Measurements from ENCODE around the gene DCST1.
A peak's percentile ranks its signal among the peaks of the same experiment; 100 is the strongest.

DCST1 gene

DNA sequence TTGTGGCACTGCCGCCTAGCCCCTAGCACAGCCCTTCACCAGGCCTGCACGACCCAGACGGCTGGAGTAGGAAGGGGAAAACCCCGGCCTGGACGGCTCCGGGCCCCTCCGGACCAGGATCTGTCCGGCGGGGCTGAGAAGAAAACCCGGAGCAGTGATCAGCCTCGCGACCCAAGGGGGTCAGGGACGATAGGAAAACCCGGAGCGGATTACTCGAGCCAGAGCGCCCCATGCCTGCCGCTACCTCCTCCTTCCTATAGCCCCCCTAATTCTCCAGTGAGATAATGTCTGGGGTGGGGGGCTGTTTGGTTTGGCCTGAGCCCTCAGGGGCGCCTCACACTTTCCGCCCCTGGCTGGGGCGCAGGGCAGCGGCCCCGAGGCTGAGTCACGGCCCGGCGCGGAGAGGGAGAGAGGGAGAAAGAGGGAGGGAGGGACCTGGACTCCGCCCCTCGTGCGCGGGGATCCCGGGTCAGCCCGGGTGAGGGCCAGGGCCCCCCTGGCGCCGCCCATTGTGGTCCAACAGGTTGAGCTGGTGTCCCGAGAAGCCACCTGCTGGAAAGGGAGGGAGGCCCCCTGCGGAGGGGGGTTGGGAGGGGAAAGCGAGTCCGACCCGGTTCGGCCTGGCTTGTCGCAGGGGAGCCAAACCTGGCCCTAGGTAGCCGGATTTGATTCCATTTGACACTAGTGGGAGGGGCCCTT lies 32.7 kb upstream of the DCST1 start:
- peak; percentile 48 to 67 for DNase-seq (ENCODE audit: low read depth in 2 of 2)

- DNase-seq (ENCODE audit: low read depth in 2 of 2) = no peak
Measured at GRCh38 chr1:155001425-155001674, 32.3 kb upstream of the DCST1 start.

- DNase-seq (ENCODE audit: low read depth in 2 of 2) = peak; percentile 93 to 97
Measured at GRCh38 chr1:155001675-155002463, 31.8 kb upstream of the DCST1 start.

DNA sequence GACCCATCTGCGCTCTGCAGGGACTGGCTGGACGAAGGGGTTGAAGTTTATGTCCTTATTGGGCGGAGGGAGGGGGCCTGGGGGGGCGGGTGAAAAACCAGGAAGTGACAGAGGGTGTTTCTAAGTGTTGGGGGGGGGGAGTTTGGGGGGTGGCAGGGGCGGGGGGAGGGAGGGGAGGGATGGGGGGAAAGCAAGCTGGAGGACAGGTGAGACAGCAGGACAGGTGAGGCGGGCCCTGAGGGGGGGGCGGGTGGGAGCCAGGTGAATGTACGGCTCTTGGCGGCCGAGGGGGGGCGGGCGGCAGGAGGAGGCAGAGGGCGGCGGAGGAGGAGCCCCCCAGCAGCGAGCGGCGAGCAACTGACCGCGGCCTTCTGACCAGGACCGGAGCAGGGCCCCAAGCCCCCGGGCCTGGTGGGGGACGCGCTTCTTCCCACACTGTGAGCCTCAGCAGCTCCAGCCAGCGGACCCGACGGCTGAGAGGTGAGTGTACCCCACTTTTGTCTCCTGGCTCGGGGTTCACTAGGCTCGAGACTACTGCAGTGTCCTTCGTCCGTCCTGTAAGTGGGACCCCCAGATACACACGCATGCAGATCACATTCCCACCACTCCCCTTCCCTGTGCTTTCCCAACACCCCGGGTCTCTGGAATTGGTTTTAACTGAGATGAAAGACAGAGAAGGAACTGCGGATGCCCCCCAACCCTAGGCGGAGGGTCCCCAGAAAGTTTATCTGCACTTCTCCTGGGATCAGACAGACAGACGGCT lies 31.0 kb upstream of the DCST1 start, which contains the start of gene ZBTB7B:
Gene ZBTB7B (plus strand): TSS at position 339 of the 763 bp plus-strand sequence. CDS start 11,859 bp downstream, outside the sequence.
- no peak for DNase-seq (ENCODE audit: low read depth in 2 of 2)

DNA sequence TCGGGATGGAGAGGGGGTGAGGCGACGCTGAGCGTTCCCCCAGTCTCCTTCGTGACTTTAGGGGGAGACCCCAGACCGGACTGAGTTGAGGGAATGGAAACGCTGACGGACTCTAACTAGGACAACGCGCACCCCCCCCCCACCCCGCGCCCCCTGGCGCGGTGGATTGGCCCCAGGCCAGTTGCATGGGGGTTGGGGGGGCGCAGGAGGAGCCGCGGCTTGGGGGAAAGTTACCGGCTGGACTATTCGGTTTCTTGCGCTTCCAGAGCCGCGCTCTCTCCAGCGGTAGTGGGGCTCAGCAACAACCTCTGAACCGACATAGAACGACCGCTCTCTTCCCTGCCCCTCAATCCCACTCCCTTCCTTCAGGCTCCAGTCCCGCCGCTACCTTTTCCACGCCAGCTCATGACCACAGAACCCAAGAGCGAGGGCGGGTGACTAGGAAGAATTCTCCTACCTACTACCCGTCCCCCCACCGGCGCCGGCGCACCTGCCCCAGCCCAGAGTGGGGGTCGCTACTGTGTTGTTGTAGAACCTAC lies 30.3 kb upstream of the DCST1 start:
- no peak for DNase-seq (ENCODE audit: low read depth in 2 of 2)

DNA sequence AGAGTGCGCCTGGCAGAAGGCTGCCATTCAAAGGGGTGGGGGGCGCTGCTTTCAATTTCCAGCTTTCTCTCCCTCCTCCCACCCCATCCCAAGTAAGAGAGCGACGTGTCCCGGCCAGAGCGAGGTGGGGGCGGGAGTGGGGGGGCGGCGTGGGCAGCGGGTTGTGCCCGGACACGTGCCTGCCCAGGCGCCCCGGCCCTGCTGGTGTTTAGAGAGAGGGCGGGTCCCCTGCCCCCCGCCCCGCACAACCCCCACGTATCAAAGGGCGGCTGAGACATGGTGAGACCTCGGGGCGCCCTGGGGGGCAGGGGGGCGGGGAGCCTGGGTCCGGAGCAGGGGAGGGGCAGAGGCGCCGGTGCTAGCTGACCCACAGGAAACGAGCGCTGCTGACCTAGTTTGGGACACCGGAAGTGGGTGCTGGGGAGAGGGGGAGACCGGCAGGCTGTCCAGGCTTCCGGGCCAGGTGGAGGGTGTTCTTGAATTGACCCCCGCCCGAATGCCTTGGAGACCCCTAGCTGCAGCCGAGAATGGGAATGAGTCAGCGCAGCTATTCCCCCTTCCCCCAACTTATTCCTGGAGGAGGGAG lies 29.8 kb upstream of the DCST1 start:
- DNase-seq (ENCODE audit: low read depth in 2 of 2) = no peak

- DNase-seq (ENCODE audit: low read depth in 2 of 2) = no peak
Measured at GRCh38 chr1:155004352-155005075, 29.1 kb upstream of the DCST1 start.

DNA sequence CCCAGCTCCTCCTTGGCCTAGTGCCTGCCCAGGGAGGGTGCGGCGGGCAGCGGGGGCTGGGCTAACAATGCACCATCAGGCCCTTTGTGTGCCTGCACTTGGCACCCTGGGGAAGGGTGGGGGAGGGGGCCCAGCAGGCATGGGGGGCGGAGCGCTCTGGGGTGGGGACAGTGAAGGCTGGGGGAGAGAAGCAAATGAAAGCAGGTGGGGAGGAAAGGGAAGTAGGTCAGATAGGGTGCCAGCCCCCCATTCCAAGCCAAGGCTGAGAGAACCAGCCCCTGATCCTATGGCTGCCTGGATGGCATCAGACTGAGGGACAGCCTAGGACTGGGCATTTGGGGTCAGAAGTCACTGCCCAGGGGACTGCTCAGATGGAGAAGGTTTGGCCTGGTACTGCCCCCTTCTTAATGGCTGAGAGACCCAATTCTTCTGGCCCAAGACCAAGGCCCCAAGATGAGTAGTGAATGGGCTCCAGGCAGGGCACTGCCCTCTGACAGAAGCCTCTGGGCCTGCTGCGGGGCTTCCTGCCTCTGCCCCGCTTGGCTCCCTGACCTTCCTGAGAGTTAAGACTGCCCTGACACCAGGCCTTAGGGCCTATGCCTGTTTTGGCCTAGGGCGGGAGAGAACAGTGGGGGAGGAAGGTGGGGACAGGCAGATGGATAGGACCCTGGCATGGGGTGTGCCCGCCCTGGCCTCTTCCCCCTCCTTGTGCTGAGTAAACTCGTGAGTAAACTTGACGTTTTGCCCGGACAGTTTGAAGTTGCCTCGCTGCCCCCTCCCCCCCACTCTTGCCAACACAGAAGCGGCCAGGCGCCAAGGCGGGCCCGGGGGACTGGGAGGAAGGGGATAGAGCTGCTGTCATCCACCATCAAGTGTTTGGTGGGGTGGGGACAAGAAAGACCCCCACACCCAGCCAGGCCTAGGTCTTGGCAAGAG lies 28.3 kb upstream of the DCST1 start:
- no peak for DNase-seq (ENCODE audit: low read depth in 2 of 2)

DNA sequence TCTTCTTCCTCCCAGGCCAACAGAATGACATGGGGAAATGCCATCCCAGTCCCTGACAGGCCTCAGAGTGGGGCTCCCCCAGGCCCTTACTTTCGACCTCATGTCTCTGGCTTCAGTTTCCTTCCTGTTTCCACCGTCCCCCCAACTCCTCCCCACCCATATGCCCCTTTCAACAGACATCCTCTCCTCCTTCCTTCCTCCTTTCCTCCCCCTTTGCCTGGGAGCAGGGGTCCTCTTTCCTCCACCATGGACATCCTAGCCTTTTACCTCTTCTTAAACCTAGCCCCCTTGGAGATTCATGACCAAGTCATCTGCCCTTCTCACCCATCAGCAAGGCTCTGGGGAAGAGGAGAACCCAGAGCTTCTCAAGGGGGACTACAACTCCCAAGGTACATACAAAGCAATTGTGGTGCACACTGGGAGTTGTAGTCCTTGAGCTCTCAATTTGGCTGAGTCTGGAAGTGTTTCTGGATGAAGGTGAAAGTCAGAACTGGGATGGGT lies 27.0 kb upstream of the DCST1 start:
- no peak for DNase-seq (ENCODE audit: low read depth in 2 of 2)

- no peak for DNase-seq (ENCODE audit: low read depth in 2 of 2)
Measured at GRCh38 chr1:155007251-155007828, 26.3 kb upstream of the DCST1 start.

GRCh38 chr1:155008015-155008941 lies 25.3 kb upstream of the DCST1 start:
- no peak for DNase-seq (ENCODE audit: low read depth in 2 of 2)

DNA sequence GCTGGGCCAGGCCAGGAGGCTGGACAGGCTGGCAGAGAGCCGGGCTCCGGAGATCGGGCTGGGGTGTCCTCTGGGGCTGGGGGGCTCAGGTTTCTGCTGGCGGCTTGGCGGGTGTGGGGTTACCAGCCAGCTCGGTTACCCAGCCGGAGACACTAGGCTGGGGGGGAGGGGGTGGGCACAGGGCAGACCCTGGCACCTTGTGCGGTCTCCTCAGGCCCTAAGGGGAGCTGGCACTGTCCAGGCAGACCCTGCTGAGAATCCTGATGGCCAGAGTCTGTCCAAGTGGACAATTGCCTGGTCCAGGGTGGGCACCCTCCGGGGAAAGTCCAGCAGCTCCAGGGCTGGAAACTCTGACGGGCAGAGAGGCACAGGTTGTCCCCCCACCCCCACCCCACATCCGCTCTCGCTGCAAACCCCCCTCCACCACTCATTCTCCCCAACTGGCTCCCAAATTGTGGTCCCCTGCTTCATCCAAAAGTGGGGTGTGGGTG lies 24.4 kb upstream of the DCST1 start:
- no peak for DNase-seq (ENCODE audit: low read depth in 2 of 2)

DNA sequence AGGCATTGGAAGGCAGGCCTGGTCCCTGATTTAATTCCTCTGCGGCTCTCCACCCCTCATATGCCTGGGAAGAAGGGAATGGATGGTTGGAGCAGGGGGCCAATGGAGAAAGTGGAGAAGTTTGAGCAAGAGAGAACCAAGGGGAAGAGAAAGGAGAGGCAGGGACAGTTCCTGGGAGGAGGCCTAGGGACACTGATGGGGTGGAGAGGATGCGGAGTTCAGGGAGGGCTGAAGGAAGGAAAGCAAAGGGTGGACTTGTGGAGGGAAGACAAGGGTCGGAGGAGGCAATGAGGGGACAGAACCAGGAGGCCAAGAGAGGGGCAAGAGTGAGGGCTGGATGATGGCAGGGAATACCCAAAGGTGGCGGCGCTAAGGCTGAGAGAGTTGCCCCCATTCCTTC lies 23.9 kb upstream of the DCST1 start:
- no peak for DNase-seq (ENCODE audit: low read depth in 2 of 2)

GRCh38 chr1:155010211-155010918 lies 23.3 kb upstream of the DCST1 start:
- DNase-seq (ENCODE audit: low read depth in 2 of 2) = no peak

DNA sequence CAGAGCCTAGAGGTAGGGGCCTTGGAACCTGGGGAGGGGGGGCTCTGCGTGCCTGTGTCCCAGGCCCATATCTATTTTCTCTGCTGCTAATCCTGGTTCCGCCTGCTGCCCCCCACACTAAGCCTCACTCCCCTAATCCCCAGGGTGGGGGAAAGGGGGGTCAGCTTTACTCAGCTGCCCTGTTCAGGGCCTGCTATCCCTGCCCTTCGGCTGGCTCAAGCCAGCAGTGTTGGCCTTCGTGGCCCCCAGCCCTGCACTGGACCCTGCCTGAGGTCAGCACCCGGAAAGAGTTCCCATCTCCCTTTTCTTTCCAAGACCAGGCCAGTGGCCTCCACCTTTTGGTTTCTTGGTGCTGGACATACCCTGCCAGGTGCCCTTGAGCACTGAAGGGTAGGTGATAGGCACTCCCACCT lies 22.6 kb upstream of the DCST1 start:
- no peak for DNase-seq (ENCODE audit: low read depth in 2 of 2)

DNA sequence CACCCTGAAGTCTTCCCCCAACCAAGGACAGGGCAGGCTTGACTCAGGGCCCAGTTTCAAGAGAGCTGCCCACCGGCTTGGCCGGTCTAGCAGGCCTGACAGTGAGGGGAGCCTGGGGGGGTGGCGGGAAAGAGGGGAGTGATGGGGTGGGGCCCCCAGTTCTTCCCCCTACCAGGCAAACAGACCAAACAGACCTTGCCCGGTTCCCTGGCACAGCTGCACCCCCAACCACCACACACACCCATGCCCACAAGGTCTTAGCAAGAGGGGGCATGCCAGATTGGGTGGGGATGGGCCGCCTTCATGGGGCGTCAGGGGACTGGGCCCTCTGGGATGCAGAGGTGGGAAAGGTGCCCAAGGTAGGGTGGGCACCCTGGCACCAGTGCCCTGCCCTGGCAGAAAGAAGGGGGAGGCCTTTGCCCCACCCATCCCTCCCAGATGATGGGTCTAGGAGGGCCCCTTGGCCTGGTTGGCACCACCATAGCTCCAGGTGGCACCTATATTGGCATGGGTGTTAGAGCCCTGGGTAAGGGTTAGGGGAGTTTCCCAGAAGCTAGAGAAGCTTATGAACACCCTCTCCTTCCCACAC lies 22.1 kb upstream of the DCST1 start:
- no peak for DNase-seq (ENCODE audit: low read depth in 2 of 2)

GRCh38 chr1:155012026-155012546 lies 21.5 kb upstream of the DCST1 start:
- no peak for DNase-seq (ENCODE audit: low read depth in 2 of 2)
